Body of pancreas (tissue), 4 donors: ENCODE results near the gene NCAM2. TPM values are rescaled to one million over a fixed set of nuclear protein-coding genes. Genes with fewer than 3 reads are reported as not detected.

ENCODE experiments used
- ATAC-seq: fragments of 150-250 bp; one replicate; pipeline ENCODE4 v1.9.1; 2016
- DNase-seq, 4 donors: peaks; one replicate each; pipeline ENCODE4 v3.0.0-alpha.2; 2019
- H3K27ac ChIP-seq, 4 donors: fragments of 200-600 bp; sonication (generic); 1 replicate in 3 of 4; 2 replicates in 1 of 4; pipeline versions ENCODE4 v1.5.1 to v1.6.1; 2016 to 2019; ENCODE audit warnings: mild to moderate bottlenecking in 1 of 4, mixed read lengths in 1 of 4, moderate library complexity in 1 of 4
- H3K27me3 ChIP-seq, 2 donors: fragments of 200-600 bp; sonication (generic); one replicate each; pipeline ENCODE4 v1.6.0; 2016; ENCODE audit warnings: mild to moderate bottlenecking in 1 of 2
- H3K36me3 ChIP-seq, 2 donors: fragments of 200-600 bp; sonication (generic); replicated peaks in 1 of 2; 2 replicates each; pipeline ENCODE4 v1.5.1; 2016; ENCODE audit warnings: low read depth in 2 of 2; ENCODE audit not compliant: insufficient read depth in 1 of 2
- H3K4me1 ChIP-seq: fragments of 200-600 bp; sonication (generic); one replicate; pipeline ENCODE4 v1.6.0; 2016
- H3K4me3 ChIP-seq, 2 donors: fragments of 200-600 bp; sonication (generic); 1 replicate in 1 of 2; 2 replicates in 1 of 2; pipeline ENCODE4 v1.5.1; 2016 to 2019
- H3K9me3 ChIP-seq, 3 donors: fragments of 200-600 bp; sonication (generic); 1 replicate in 2 of 3; 2 replicates in 1 of 3; pipeline ENCODE4 v1.5.1; 2016
- CTCF ChIP-seq, 7 experiments: fragments of 450-650 bp in 4 of 7; fragments of 200-600 bp in 3 of 7; sonication (generic) in 3 of 7; IDR thresholded peaks; one replicate each; pipeline ENCODE4 v1.5.1; 2016 to 2019; ENCODE audit warnings: antibody characterized with exemption in 7 of 7
- POLR2A ChIP-seq, 3 donors: fragments of 450-650 bp; IDR thresholded peaks; one replicate each; pipeline ENCODE4 v1.6.1; 2016; ENCODE audit warnings: antibody characterized with exemption in 3 of 3, mild to moderate bottlenecking in 2 of 3
- WGBS, 2 donors: methylation state at CpG; one replicate each; pipeline ENCODE4 v1.1.5; 2017; 5-methylcytosine and 5-hydroxymethylcytosine counted together
- intact Hi-C: fragments of 100-400 bp; cut with DNase I; formaldehyde crosslinking; loops from one replicate; pipeline ENCODE4 v1.15.1; 2023
- total RNA-seq, 2 donors: library from RNA; depleted of rRNA; stranded (reverse); fragments of >200 nt; gene quantifications; one replicate each; pipeline ENCODE4 v1.1.0, GENCODE V29; 2016

NCAM2 gene
- total RNA-seq, 2 donors from 2014 or later, result under 0.01 to 0.26 TPM

GRCh38 chr21:21385404-21385803, 387.2 kb downstream of the NCAM2 start:
- intact Hi-C loops, result no loop called here
- H3K4me3 ChIP-seq, result no peak overlapping the region
- no peak for TF ChIP-seq CTCF (IDR thresholded peaks at IDR 0.05)
- TF ChIP-seq POLR2A (IDR thresholded peaks at IDR 0.05), result no peak
- no peak overlapping the region for H3K27ac ChIP-seq
- H3K4me1 ChIP-seq, result no peaks in the 10 kb centered on the region
- no peaks in the 10 kb centered on the region for H3K9me3 ChIP-seq
- H3K27me3 ChIP-seq, result no peaks in the 10 kb centered on the region
- ATAC-seq (no peak), DNase-seq (no peak)
- 42 to 43% methylated on average over 3 of the region's 3 CpGs for WGBS, 2 donors
- no peaks in the 10 kb centered on the region for H3K36me3 ChIP-seq

- no peak for TF ChIP-seq CTCF (IDR thresholded peaks at IDR 0.05)
- TF ChIP-seq POLR2A (IDR thresholded peaks at IDR 0.05), result no peak
- WGBS, 2 donors, result 34 to 45% methylated on average over 3 of the region's 3 CpGs
- Histone ChIP-seq H3K27me3 (no peaks in the 10 kb centered on the region), H3K27ac (no peak overlapping the region), H3K9me3 (no peaks in the 10 kb centered on the region), H3K36me3 (no peaks in the 10 kb centered on the region), H3K4me3 (no peak overlapping the region), H3K4me1 (no peaks in the 10 kb centered on the region)
- ATAC-seq (no peak), DNase-seq (no peak)
- intact Hi-C loops, result no loop called here
Measured at GRCh38 chr21:21387916-21388315, 389.7 kb downstream of the NCAM2 start.

GRCh38 chr21:21394064-21394463, 395.9 kb downstream of the NCAM2 start:
- TF ChIP-seq CTCF (IDR thresholded peaks at IDR 0.05) (no peak), POLR2A (IDR thresholded peaks at IDR 0.05) (no peak)
- Histone ChIP-seq H3K27ac (no peak overlapping the region), H3K27me3 (no peaks in the 10 kb centered on the region), H3K36me3 (no peaks in the 10 kb centered on the region), H3K4me1 (no peaks in the 10 kb centered on the region), H3K4me3 (no peak overlapping the region), H3K9me3 (peaks cover 0 to 19% (median 0%) of the 10 kb centered on the region in 3 donors)
- no peak for ATAC-seq
- no peak for DNase-seq
- intact Hi-C loops, result no loop called here

GRCh38 chr21:21396424-21396823, 398.2 kb downstream of the NCAM2 start:
- no peaks in the 10 kb centered on the region for H3K4me1 ChIP-seq
- intact Hi-C loops, result no loop called here
- no peaks in the 10 kb centered on the region for H3K27me3 ChIP-seq
- no peaks in the 10 kb centered on the region for H3K36me3 ChIP-seq
- no peak overlapping the region for H3K27ac ChIP-seq
- DNase-seq (no peak), ATAC-seq (no peak)
- peaks cover 0 to 19% (median 0%) of the 10 kb centered on the region in 3 donors for H3K9me3 ChIP-seq
- H3K4me3 ChIP-seq, result no peak overlapping the region
- no peak for TF ChIP-seq CTCF (IDR thresholded peaks at IDR 0.05)
- TF ChIP-seq POLR2A (IDR thresholded peaks at IDR 0.05), result no peak
- 46 to 58% methylated on average over 2 to 4 of the region's 4 CpGs for WGBS, 2 donors

- TF ChIP-seq CTCF (IDR thresholded peaks at IDR 0.05), result no peak
- TF ChIP-seq POLR2A (IDR thresholded peaks at IDR 0.05), result no peak
- DNase-seq (no peak), ATAC-seq (no peak)
- Histone ChIP-seq H3K4me3 (no peak overlapping the region), H3K9me3 (peaks cover 0 to 23% (median 0%) of the 10 kb centered on the region in 3 donors), H3K36me3 (no peaks in the 10 kb centered on the region), H3K27ac (no peak overlapping the region), H3K27me3 (no peaks in the 10 kb centered on the region), H3K4me1 (no peaks in the 10 kb centered on the region)
- intact Hi-C loops, result no loop called here
- WGBS, 2 donors, result 64 to 85% methylated on average over 4 to 6 of the region's 7 CpGs
Measured at GRCh38 chr21:21397464-21397863, 399.3 kb downstream of the NCAM2 start.
